ENCODE results near the gene RAB12.

RAB12 gene

DNA sequence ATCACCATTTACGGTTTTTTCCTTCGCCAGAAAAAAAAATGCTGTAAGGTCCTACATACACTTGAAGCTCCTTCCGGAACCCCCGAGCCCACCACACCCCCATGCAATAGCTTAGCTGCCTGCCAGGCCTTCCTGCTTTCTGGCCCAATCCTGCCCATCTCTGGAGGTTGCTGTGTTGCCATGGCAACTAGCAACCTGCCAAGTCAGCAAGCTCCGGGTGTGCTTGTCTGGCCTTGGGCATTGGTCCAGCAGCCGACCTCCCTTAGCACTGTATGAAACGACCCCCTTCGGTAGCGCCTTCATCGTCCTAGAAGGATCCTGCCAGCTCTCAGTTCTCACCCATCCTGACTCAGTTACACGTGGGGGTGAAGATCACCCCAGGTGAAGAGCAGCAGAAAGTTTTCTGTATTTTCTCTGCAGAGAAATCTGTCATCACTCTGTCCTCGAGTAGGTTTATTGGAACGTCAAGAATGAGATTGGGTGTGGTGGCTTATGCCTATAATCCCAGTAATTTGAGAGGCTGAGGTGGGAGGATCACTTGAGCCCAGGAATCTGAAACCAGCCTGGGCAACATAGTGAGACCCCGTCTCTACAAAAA is 48.7 kb downstream of the RAB12 start:
- no peak overlapping the region for H3K4me3 ChIP-seq (ENCODE audit: control insufficient read depth, low read depth, low read length)
- TF ChIP-seq, protein P1, sequence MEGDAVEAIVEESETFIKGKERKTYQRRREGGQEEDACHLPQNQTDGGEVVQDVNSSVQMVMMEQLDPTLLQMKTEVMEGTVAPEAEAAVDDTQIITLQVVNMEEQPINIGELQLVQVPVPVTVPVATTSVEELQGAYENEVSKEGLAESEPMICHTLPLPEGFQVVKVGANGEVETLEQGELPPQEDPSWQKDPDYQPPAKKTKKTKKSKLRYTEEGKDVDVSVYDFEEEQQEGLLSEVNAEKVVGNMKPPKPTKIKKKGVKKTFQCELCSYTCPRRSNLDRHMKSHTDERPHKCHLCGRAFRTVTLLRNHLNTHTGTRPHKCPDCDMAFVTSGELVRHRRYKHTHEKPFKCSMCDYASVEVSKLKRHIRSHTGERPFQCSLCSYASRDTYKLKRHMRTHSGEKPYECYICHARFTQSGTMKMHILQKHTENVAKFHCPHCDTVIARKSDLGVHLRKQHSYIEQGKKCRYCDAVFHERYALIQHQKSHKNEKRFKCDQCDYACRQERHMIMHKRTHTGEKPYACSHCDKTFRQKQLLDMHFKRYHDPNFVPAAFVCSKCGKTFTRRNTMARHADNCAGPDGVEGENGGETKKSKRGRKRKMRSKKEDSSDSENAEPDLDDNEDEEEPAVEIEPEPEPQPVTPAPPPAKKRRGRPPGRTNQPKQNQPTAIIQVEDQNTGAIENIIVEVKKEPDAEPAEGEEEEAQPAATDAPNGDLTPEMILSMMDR (conservative IDR thresholded peaks at IDR 0.05; ENCODE audit: control insufficient read depth, insufficient read depth, low read depth, low read length): no peak
- no peak for DNase-seq (ENCODE audit: low read depth)

DNA sequence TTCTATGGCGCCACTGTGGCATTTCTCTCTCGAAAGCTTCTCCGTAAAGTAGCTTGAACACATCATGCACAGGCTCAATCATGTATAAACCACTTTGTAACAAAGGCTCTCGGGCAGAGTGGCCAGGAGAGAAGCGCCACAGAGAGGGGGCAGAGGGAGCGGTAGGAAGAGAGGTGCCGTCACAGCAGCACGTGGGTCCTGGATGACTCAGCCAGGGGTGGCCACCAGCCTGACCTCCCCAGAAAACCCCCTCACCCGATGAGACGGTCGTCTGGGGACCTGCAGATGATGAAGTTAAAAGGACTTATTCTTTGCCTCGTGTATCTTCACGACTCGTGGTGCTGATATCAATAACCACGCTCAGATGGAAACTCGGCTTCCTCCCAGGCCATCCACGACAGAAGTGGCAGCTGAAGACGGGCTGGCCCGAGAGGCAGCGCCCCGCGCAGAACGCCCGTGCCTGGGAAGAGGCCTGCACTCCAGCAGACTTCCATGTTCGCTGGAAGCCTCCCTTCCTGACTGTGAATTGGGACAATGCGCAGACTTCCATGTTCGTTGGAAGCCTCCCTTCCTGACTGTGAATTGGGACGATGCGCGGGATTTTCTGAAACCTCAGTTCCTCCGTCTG is 49.7 kb downstream of the RAB12 start:
- DNase-seq (ENCODE audit: low read depth): no peak
- H3K4me3 ChIP-seq (ENCODE audit: control insufficient read depth, low read depth, low read length): no peak overlapping the region
- TF ChIP-seq, protein P1 (conservative IDR thresholded peaks at IDR 0.05; ENCODE audit: control insufficient read depth, insufficient read depth, low read depth, low read length): no peak

DNA sequence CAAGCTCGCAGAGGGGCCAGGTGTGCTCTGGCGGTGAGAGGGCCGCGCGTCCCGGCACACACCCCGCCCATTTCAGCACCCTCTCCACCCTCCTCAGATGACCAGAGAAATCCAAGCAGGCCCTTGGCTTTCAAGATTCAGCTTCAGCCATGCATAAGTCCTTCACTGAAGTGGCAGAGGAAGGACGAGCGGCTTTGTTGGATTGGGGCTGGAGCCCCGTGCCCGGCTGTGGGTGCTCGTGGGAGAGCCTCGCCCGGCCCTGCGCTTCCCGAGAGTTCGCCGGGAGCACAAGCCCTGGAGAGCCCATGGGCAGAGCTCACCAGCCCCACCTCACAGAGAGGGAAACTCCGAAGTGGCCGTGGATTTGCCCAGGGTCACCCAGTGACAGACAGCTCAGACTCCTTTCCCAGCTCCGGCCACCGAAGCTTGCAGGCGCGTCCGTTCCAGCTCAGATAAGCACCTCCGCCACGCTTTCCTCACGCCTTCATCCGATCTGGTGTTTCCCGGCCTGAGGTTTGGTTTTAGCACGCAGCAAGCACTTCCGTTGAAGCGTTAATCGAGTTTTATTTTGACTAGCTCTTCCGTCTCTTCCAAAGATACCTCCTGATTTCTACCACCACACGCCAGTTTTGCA is 50.5 kb downstream of the RAB12 start:
- no peak overlapping the region for H3K4me3 ChIP-seq (ENCODE audit: control insufficient read depth, low read depth, low read length)
- no peak for DNase-seq (ENCODE audit: low read depth)
- TF ChIP-seq, protein P1 (conservative IDR thresholded peaks at IDR 0.05; ENCODE audit: control insufficient read depth, insufficient read depth, low read depth, low read length): no peak

DNA sequence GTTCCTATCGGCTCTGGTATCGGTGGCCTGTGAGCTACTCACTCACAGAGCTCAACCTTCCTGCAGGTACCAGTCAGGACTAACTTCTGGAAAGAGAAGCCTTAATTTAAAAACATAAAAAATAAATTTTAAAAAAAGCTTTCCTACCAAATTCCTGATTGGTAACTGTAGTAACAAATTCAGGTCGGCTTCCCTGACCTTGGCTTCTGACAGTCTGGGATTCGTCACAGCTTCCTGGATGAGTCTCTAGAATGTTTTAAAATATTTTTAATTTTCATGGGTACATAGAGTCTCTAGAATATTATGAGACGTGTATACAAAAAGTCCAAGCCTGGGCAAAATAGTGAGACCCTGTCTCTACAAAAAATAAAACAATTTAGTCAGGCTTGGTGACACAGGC is 51.1 kb downstream of the RAB12 start:
- no peak for DNase-seq (ENCODE audit: low read depth)

DNA sequence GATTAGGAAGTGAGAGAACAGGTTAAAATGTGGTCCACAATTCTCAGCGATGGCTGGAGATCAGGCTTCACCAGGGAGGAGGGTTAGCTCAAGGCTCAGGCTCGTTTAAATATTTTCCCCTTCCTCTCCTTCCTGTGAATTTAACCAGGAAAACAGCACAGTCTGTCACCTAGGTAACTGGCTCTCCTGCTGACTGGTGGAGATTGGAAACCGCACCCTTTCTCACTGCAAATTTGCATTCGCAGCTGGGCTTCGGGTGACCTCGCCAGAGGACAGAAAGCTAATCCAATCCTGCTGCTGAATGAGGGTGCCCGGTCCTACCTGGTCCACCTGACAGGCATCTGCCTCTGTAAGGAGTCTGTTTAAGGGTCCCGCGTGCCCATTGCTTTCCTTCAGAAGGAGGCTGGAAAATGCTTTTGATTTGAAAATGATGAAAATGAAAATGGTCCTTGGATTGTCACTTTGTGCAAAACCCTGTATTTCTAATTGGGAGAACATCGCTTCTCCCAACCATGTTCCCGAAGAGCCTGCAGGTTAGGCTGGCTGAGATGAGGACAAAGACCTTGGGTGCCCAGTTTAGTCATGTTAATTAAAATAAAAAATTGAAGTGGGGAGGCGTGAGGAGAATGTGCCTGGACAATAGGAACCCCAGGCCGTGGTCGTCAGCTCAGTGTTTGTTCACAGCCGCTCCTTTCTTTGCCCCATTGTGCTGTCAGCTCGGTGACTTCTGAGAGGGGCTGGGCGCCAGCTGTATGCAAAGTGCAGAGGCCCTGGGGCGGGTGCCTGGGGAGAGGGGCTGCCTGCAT is 52.7 kb downstream of the RAB12 start:
- TF ChIP-seq, protein P1 (conservative IDR thresholded peaks at IDR 0.05; ENCODE audit: control insufficient read depth, insufficient read depth, low read depth, low read length): no peak
- no peak for DNase-seq (ENCODE audit: low read depth)
- H3K4me3 ChIP-seq (ENCODE audit: control insufficient read depth, low read depth, low read length): no peak overlapping the region

More for the DNA sequence above, 51.1 kb downstream of the RAB12 start:
- TF ChIP-seq, protein P1 (conservative IDR thresholded peaks at IDR 0.05; ENCODE audit: control insufficient read depth, insufficient read depth, low read depth, low read length): no peak
- H3K4me3 ChIP-seq (ENCODE audit: control insufficient read depth, low read depth, low read length): no peak overlapping the region

DNA sequence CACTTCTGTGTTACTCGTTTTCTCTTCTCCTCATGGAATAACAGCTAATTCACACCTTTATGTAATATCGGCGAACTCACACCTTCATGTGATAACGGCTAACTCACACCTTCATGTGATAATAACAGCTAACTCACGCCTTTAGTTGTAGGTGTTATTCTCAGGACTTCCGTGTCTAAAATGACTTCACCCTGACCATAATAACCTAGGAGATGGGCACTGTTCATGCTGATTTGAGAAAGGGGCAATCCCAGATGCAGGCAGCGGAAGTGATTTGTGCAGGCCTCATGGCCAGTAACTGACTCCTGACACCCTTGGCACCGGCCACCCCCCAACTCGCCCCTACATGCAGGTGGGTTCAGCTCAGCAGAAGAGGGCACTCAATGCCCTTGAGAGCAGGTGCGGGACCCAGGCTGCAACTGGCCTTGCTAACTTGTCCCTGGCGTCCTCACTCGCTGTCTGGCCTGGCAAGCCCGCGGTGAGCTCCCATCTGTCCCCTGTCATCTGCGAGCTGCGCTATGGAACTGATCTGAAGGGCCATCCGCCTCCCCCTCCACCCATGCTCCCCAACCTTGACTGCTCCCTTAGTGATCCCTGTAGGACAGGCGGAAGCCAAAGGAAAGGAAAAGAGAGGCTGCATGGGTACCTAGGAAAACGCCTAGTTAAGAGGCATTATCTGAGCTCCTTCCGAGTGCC is 53.5 kb downstream of the RAB12 start:
- no peak for DNase-seq (ENCODE audit: low read depth)
- H3K4me3 ChIP-seq (ENCODE audit: control insufficient read depth, low read depth, low read length): no peak overlapping the region
- TF ChIP-seq, protein P1 (conservative IDR thresholded peaks at IDR 0.05; ENCODE audit: control insufficient read depth, insufficient read depth, low read depth, low read length): no peak
